KMS-11 (cell line): ENCODE data around the gene SMYD2.

Source experiments
- H2AFZ ChIP-seq: fragments of 200-600 bp; sonication (generic); 2 replicates; pipeline ENCODE4 v1.6.1; 2016; ENCODE audit warnings: antibody characterized with exemption, mixed run types, low read depth
- H3K27ac ChIP-seq: fragments of 200-600 bp; sonication (generic); 2 replicates; pipeline ENCODE4 v1.6.1; 2016; ENCODE audit warnings: mild to moderate bottlenecking, mixed run types
- H3K27me3 ChIP-seq: fragments of 200-600 bp; sonication (generic); 2 replicates; pipeline ENCODE4 v1.6.1; 2017; ENCODE audit warnings: mild to moderate bottlenecking, low read depth, mixed run types, moderate library complexity; ENCODE audit not compliant: insufficient read depth
- H3K36me3 ChIP-seq: fragments of 200-600 bp; sonication (generic); 2 replicates; pipeline ENCODE4 v1.6.1; 2017; ENCODE audit warnings: mild to moderate bottlenecking, mixed run types; ENCODE audit not compliant: insufficient read depth
- H3K4me1 ChIP-seq: fragments of 200-600 bp; sonication (generic); 2 replicates; pipeline ENCODE4 v1.6.1; 2016; ENCODE audit warnings: mild to moderate bottlenecking, low read depth, mixed run types; ENCODE audit not compliant: poor library complexity, severe bottlenecking
- H3K4me2 ChIP-seq: fragments of 200-600 bp; sonication (generic); 2 replicates; pipeline ENCODE4 v1.7.0; 2016; ENCODE audit warnings: mild to moderate bottlenecking, mixed run types
- H3K4me3 ChIP-seq: fragments of 200-600 bp; sonication (generic); IDR thresholded peaks from 2 replicates; pipeline ENCODE4 v1.6.1; 2017; ENCODE audit warnings: low read depth, low read length, mixed read lengths; ENCODE audit not compliant: insufficient read depth
- H3K79me2 ChIP-seq: fragments of 200-600 bp; sonication (generic); 2 replicates; pipeline ENCODE4 v1.6.1; 2016; ENCODE audit warnings: low read depth, mixed run types; ENCODE audit not compliant: insufficient read depth
- H3K9ac ChIP-seq: fragments of 200-600 bp; sonication (generic); 2 replicates; pipeline ENCODE4 v1.6.1; 2016; ENCODE audit warnings: mild to moderate bottlenecking, mixed run types
- H4K20me1 ChIP-seq: fragments of 200-600 bp; sonication (generic); 2 replicates; pipeline ENCODE4 v1.6.1; 2016; ENCODE audit warnings: mild to moderate bottlenecking, mixed run types; ENCODE audit not compliant: insufficient read depth
- TF ChIP-seq, protein P1 (sequence below): fragments of 200-600 bp; sonication (generic); conservative IDR thresholded peaks from 2 replicates; pipeline ENCODE4 v1.6.1; 2017; ENCODE audit warnings: low read depth, mild to moderate bottlenecking, antibody characterized with exemption, low read length, moderate library complexity, mixed read lengths

The SMYD2 gene

DNA sequence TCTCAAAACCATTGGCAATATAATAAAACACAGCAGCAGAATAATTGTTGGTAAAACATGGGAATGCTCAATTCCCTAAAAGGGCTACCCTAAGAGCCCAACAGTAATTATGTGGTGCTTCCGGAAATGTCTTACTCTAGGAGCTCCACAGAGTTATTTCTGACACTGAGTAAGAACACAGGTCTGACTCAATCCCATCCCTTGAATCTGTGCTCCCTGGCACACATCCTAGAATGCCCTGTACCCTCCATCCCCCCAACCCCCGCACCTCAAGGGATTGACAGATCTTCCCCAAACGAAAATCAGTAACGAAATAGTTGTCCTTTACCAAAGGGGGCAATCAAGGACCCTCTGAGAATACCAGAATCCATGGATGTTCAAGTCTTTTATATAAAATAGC lies 71.9 kb downstream of the SMYD2 start:
- Histone ChIP-seq H3K4me1 (no peaks in the 10 kb centered on the region), H3K27me3 (no peaks in the 10 kb centered on the region), H3K79me2 (no peaks in the 10 kb centered on the region), H2AFZ (no peak overlapping the region), H3K4me2 (no peak overlapping the region), H3K9ac (no peak overlapping the region), H3K36me3 (no peaks in the 10 kb centered on the region), H4K20me1 (no peaks in the 10 kb centered on the region), H3K4me3 (no peak overlapping the region), H3K27ac (no peak overlapping the region)
- TF ChIP-seq, protein P1, sequence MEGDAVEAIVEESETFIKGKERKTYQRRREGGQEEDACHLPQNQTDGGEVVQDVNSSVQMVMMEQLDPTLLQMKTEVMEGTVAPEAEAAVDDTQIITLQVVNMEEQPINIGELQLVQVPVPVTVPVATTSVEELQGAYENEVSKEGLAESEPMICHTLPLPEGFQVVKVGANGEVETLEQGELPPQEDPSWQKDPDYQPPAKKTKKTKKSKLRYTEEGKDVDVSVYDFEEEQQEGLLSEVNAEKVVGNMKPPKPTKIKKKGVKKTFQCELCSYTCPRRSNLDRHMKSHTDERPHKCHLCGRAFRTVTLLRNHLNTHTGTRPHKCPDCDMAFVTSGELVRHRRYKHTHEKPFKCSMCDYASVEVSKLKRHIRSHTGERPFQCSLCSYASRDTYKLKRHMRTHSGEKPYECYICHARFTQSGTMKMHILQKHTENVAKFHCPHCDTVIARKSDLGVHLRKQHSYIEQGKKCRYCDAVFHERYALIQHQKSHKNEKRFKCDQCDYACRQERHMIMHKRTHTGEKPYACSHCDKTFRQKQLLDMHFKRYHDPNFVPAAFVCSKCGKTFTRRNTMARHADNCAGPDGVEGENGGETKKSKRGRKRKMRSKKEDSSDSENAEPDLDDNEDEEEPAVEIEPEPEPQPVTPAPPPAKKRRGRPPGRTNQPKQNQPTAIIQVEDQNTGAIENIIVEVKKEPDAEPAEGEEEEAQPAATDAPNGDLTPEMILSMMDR: no peak

DNA sequence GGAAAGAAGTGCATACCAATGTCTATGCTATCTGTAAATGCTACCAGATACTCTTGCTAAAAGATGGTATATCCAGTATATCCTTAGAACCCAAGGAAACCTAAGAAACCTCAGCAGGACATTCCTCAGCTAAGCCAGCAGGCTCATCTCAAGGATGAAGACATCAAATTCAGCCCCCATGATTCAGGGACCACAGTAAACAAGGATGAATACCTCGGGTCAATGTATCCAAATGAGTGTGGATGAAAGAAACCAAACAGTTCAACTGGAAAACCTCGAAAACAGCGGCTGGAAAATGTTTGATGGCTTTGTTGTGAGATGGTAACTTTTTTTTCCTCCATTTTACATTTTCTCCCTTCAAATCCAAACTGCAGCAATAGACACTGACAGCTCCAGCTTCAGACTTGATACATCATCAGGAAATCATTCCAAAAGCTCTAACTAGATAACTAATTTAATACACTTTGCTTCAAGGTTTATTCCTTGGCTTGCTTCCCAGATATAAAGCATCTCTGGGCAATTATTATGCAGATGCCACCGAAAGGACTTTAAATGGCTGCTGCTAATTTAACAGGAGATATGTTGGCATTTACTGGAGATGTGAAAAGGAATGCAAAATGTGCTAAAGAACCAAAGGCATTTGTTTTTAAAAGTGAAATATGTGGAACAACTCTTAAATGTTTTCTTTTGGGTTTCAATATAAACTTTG lies 73.6 kb downstream of the SMYD2 start:
- Histone ChIP-seq H3K9ac (no peak overlapping the region), H2AFZ (no peak overlapping the region), H3K4me3 (no peak overlapping the region), H3K4me1 (no peaks in the 10 kb centered on the region), H3K27me3 (no peaks in the 10 kb centered on the region), H3K27ac (no peak overlapping the region), H3K36me3 (no peaks in the 10 kb centered on the region), H3K4me2 (no peak overlapping the region), H3K79me2 (no peaks in the 10 kb centered on the region), H4K20me1 (no peaks in the 10 kb centered on the region)
- TF ChIP-seq, protein P1: no peak

DNA sequence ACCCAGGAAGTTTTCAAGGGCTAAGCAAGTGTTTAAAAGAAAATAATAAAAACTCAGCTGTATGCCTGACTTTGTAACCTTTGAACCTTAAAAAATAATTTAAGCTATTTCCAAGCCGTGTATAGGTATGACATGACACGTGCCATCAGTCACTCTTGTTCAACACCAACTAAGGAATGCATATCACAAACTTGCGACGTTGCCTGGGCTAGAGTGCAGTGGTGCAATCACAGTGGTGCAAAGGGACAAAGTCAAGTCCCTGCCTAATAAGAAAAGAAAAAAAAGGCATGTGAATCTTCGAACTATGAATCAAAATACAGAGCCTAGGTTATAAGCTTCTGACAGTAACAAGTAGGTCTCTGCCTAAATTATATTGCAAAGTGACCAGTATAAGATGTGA lies 79.2 kb downstream of the SMYD2 start:
- H3K36me3 ChIP-seq: no peaks in the 10 kb centered on the region
- no peaks in the 10 kb centered on the region for H4K20me1 ChIP-seq
- no peaks in the 10 kb centered on the region for H3K4me1 ChIP-seq
- H3K27ac ChIP-seq: no peak overlapping the region
- no peaks in the 10 kb centered on the region for H3K27me3 ChIP-seq
- H2AFZ ChIP-seq: no peak overlapping the region
- H3K9ac ChIP-seq: no peak overlapping the region
- H3K79me2 ChIP-seq: no peaks in the 10 kb centered on the region
- no peak overlapping the region for H3K4me2 ChIP-seq
- TF ChIP-seq, protein P1: no peak
- no peak overlapping the region for H3K4me3 ChIP-seq

DNA sequence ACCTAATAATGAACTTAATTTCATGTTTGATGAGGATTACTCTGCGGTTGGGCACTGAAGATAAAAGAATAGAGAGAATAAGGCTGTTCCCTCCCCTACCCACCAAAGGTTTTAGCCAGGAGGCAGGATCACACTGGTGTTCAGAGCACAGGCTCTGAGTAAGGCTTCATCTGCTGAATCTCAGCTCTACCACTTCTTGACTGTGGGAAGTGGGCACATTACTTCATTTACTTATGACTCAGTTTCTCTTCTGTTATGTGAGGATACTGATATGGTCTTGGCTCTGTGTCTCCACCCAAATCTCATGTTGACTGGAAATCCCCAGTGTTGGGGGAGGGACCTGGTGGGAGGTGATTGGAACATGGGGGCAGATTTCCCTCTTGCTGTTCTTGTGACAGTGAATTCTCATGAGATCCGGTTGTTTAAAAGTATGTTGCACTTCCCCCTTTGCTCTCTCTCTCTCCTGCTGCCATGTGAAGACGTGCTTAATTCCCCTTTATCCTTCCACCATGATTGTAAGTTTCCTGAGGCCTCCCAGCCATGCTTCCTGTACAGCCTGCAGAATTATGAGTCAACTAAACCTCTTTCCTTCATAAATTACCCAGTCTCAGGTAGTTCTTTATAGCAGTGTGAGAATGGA lies 79.7 kb downstream of the SMYD2 start:
- H3K4me1 ChIP-seq: no peaks in the 10 kb centered on the region
- no peak overlapping the region for H3K4me2 ChIP-seq
- H3K36me3 ChIP-seq: no peaks in the 10 kb centered on the region
- no peaks in the 10 kb centered on the region for H3K27me3 ChIP-seq
- no peak overlapping the region for H2AFZ ChIP-seq
- H3K9ac ChIP-seq: no peak overlapping the region
- H3K27ac ChIP-seq: no peak overlapping the region
- H3K79me2 ChIP-seq: no peaks in the 10 kb centered on the region
- no peaks in the 10 kb centered on the region for H4K20me1 ChIP-seq
- no peak overlapping the region for H3K4me3 ChIP-seq
- TF ChIP-seq, protein P1: no peak
